Activated CD4-positive, alpha-beta T cell treated with anti-CD3 and anti-CD28 coated beads for 48 hours (primary cell): ENCODE data around the gene HEPACAM2.
A peak's percentile ranks its signal among the peaks of the same experiment; 100 is the strongest.

Experiments
- DNase-seq: peaks from one replicate; pipeline ENCODE4 v3.0.0-alpha.2; 2020

The HEPACAM2 gene

GRCh38 chr7:93226310-93226709 is at the start of gene HEPACAM2:
HEPACAM2 (minus strand) TSS chr7:93226469.
- DNase-seq = no peak

GRCh38 chr7:93265220-93265619 is 39.0 kb upstream of the HEPACAM2 start:
- DNase-seq = no peak

GRCh38 chr7:93262535-93262934 is 36.3 kb upstream of the HEPACAM2 start:
- DNase-seq = no peak

GRCh38 chr7:93258661-93259060 is 32.4 kb upstream of the HEPACAM2 start:
- DNase-seq = no peak

- DNase-seq = no peak
Measured at GRCh38 chr7:93249491-93250148, 23.4 kb upstream of the HEPACAM2 start.

- no peak for DNase-seq
Measured at GRCh38 chr7:93245525-93246432, 19.5 kb upstream of the HEPACAM2 start.

GRCh38 chr7:93242106-93242505 is 15.8 kb upstream of the HEPACAM2 start:
- DNase-seq = no peak

- DNase-seq = no peak
Measured at GRCh38 chr7:93239824-93240223, 13.6 kb upstream of the HEPACAM2 start.

- DNase-seq = no peak
Measured at GRCh38 chr7:93238748-93239147, 12.5 kb upstream of the HEPACAM2 start.

- DNase-seq = no peak
Measured at GRCh38 chr7:93238131-93238530, 11.9 kb upstream of the HEPACAM2 start.

- no peak for DNase-seq
Measured at GRCh38 chr7:93235541-93235940, 9.3 kb upstream of the HEPACAM2 start.

GRCh38 chr7:93232673-93233018 is 6.4 kb upstream of the HEPACAM2 start:
- no peak for DNase-seq

GRCh38 chr7:93231799-93232672 is 5.8 kb upstream of the HEPACAM2 start, which contains the start of gene VPS50:
VPS50 (plus strand) TSS chr7:93232366; CDS start chr7:93232468, 102 bp downstream.
- peak; percentile 92 for DNase-seq

- DNase-seq = no peak
Measured at GRCh38 chr7:93231259-93231658, 5.0 kb upstream of the HEPACAM2 start.

GRCh38 chr7:93228302-93228701 is 2.0 kb upstream of the HEPACAM2 start:
- no peak for DNase-seq

GRCh38 chr7:93219868-93220267 is 6.4 kb downstream of the HEPACAM2 start:
- DNase-seq = no peak

- no peak for DNase-seq
Measured at GRCh38 chr7:93218997-93219827, 7.1 kb downstream of the HEPACAM2 start.

GRCh38 chr7:93212881-93213280 is 13.4 kb downstream of the HEPACAM2 start:
- no peak for DNase-seq

- DNase-seq = no peak
Measured at GRCh38 chr7:93211228-93211818, 14.9 kb downstream of the HEPACAM2 start.

GRCh38 chr7:93205046-93205445 is 21.2 kb downstream of the HEPACAM2 start:
- no peak for DNase-seq

GRCh38 chr7:93203496-93203895 is 22.8 kb downstream of the HEPACAM2 start:
- no peak for DNase-seq
